NCI-H446 (cell line): ENCODE measurements around the gene BMPR1A.
"Not testable (repeated sequence)": the region's sequence is repeated elsewhere in the genome, so short reads cannot be mapped to it uniquely, and the experiment has no call there.

Experiments
- DNase-seq, 2 experiments: peaks; one replicate each; lab custom pipeline; 2025; lab: John Stamatoyannopoulos, UW

Gene BMPR1A

GRCh38 chr10:86849181-86849894 is 92.9 kb downstream of the BMPR1A start:
- DNase-seq: no peak

- DNase-seq: no peak
Observed at GRCh38 chr10:86850481-86850880, 94.1 kb downstream of the BMPR1A start.

DNA sequence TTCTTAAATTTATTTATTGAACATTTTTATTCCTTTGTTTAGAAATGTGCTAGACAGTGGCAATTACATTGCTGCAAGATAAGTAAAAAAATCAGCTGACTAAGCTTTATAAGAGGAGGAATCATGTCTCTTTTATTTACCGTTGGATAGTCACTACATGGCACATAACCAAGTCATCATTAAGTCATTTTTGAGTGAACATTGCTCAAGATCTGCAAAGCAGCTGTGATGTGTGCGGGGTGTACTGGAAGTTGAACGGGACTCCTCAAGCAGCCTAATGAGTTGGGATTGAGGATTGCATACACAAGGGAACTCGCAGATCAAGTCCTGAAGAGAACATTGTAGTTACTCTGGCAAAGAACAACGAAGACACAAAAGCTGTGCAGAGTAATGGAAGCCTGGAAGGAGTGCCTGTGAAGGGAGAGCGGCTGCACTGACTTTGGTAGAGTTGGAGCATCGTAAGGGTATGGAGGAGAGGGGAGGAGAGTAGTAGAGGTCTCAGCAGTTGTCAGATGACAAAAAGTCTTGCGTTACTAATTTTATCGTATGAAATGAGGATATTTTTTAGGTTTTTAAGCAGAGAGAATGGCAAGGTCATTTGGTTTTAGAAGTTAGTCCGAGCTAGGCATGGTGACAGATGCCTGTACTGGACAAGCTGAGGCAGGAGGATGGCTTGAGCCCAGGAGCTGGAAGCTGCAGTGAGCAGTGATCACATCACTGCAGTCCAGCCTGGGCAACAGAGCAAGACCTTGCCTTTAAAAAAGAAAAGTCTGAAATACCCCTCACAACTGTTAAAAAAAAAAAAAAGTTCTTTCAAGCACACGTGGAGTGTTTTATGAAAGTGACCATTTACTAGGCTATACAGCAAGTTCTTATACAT is 95.1 kb downstream of the BMPR1A start:
- DNase-seq: peak in 1 of 2 experiments; percentile 12

- not testable (repeated sequence) for DNase-seq
Observed at GRCh38 chr10:86853582-86853981, 97.2 kb downstream of the BMPR1A start.

GRCh38 chr10:86855513-86855912 is 99.1 kb downstream of the BMPR1A start:
- DNase-seq: no peak

DNA sequence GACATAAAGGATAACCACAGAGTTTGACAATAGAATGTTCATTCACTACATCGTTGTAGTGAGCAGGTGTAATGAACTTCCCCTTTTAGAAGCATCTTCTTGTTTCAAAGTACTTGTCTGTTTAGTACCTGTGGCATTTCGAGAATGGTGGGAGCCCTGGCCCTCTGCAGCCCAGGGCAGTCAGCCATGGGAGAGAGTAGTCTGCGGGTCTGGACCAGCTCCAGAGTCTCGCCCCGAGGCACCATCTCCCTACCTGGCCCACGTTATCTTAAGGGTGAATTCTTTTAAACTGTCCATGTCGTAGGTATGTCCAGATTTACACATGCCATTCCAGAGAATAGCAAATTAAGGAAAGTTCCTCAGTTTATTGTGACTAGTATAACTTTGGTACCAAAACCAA is 99.7 kb downstream of the BMPR1A start:
- DNase-seq: no peak

DNA sequence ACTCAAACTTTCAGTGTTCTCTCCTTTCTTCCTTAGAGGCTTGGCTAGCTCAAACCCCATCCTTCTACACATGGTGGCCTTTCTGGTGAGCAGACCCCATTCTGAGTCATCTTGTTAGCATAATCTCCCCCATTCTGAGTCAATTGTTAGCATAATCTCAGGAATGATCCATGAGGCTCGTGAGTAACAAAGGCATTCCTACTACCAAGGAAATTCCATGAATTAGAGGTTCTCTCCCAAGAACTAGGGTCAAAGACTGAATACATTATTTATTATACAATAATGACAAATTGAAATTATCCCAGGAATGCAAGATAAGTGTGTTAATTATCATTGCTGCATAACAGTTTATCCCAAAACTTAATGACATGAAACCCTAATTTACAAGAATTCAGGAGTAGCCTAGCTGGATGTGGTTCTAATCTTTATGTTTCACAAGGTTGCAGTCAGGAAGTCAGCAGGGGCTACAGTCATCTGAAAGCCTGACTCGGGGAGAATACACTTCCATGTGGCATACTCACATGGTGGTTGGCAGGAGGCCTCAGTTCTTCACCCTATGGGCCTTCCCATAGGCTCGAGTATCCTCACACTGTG is 100.8 kb downstream of the BMPR1A start:
- DNase-seq: peak in 1 of 2 experiments; percentile 67

GRCh38 chr10:86858011-86858410 is 101.6 kb downstream of the BMPR1A start:
- DNase-seq: no peak

DNA sequence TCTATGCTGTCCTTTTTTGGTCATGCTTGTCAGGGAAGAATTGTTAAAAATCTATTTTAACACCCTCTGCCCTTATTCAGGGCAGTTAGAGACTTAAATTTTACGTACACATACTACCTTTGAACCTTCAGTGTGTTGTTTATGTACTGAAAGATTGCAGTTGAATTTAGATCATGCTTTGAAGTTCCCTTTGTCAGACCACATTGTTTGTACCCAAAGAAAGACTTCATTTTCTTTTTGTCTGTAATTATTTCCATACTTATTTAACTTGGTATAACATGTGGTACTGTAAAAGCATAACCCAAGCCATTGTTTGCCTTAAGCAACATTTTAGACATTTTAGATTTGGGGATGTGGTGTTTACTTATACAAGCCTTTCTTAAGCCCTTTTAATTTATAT is 104.9 kb downstream of the BMPR1A start:
- no peak for DNase-seq

GRCh38 chr10:86862373-86862772 is 106.0 kb downstream of the BMPR1A start:
- no peak for DNase-seq

DNA sequence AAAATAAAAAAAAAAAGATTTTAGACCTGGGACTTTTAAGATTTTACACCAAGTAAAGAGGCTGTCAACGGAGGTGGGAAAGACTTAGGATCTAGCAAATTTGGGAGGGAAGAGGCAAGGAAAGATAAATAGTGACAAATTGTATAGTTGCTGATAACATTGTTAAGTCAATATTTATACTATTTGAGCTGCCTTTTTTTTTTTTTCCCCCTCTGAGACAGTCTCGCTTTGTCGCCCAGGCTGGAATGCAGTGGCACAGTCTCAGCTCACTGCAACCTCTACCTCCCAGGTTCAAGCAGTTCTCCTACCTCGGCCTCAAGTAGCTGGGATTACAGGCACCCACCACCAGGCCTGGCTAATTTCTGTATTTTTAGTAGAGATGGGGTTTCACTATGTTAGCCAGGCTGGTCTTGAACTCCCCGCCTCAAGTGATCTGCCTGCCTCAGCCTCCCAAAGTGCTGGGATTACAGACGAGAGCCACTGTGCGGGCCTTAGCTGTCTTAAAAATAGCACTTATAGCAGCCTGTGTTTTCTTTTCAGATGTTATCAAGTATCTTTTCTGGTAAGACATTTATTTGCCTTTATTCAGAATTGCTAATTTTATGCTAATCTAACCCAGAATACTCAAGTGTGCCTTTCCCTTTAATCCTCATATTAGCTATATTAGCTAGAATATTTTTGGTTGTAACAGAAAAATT is 106.5 kb downstream of the BMPR1A start:
- no peak for DNase-seq

- DNase-seq: peak in 1 of 2 experiments; percentile 51
Observed at GRCh38 chr10:86863484-86863842, 107.0 kb downstream of the BMPR1A start.

GRCh38 chr10:86865011-86865811 is 108.8 kb downstream of the BMPR1A start:
- not testable (repeated sequence) for DNase-seq

GRCh38 chr10:86867149-86867548 is 110.7 kb downstream of the BMPR1A start:
- no peak for DNase-seq

DNA sequence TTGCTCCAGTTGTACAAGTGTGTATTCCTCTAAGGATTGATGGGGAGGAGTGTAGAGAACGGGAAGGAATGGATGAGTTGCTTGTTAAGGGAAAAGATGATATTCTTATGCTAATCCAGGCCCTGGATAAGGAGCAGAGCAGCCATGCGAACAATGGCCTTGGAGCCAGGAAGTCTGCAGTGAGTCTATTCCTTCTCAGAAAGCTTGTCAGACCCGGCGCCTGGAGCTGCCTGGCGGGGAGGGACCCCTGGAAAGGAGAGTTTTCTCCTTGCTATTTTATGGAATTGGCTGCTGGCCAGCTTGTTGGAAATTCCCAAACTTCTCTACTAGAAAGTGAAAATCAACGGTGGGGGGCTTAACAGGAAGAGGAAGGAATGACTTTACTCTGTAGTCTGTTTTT is 111.9 kb downstream of the BMPR1A start:
- peak in 1 of 2 experiments; percentile 63 for DNase-seq

GRCh38 chr10:86870679-86871078 is 114.3 kb downstream of the BMPR1A start:
- DNase-seq: no peak

- no peak for DNase-seq
Observed at GRCh38 chr10:86871563-86872183, 115.3 kb downstream of the BMPR1A start.

DNA sequence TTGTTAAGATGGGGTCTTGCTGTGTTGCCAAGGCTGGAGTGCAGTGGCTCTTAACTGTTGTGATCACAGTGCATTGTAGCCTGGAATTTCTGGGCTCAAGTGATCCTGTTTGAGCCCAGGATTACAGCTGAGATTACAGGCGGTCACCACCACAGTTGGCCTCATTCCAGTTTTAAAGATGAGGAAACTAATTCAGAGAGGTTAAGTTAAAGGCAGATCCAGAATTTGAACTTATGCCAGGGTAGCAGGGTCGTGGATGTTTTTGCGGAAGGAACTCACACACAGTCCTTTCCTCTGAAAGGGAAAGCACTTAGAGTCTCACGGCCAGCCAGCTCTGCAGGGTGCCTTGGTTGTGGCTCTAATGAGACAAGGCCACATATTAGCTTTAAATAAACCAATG is 116.3 kb downstream of the BMPR1A start:
- peak in 1 of 2 experiments; percentile 51 for DNase-seq

DNA sequence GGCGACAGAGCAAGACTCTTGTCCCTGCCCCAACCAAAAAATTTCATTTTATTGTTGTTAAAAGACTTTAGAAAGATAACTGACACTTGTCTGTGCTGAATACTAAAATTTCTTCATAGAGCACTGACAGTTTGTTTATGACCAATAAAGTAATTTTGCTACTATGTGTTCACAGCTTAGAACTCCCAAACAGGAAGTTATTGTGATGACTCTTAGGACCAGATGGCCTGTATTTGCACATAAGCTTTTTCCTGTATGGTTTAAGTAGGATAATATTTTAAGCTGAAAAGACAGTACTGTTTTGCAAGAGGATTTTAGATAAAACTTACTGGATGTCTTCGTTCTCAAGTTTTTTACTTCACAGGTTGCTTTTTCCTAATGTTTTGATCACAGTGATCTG is 120.3 kb downstream of the BMPR1A start:
- peak in 1 of 2 experiments; percentile 2 for DNase-seq

GRCh38 chr10:86878983-86879713 is 122.7 kb downstream of the BMPR1A start:
- DNase-seq: no peak
